ENCODE measurements around the gene FOXD2.
A peak's percentile ranks its signal among the peaks of the same experiment; 100 is the strongest.

Gene FOXD2

GRCh38 chr1:47442842-47443529 lies 5.1 kb downstream of the FOXD2 start:
- Histone ChIP-seq H3K36me3 (ENCODE audit: control insufficient read depth in 1 of 2, insufficient read depth in 2 of 2, low read depth in 1 of 2, low read length in 2 of 2) (no peaks in the 10 kb centered on the region), H3K27me3 (ENCODE audit: control insufficient read depth in 1 of 2, insufficient read depth in 1 of 2, low read length in 2 of 2) (peaks cover 85 to 96% of the 10 kb centered on the region in 2 experiments), H3K23ac (ENCODE audit: low read length in 2 of 2) (no peak overlapping the region), H3K14ac (ENCODE audit: low read length in 2 of 2) (no peak overlapping the region), H3K4ac (ENCODE audit: low read depth in 1 of 2, low read length in 2 of 2) (no peak overlapping the region), H3K27ac (ENCODE audit: low read length, poor library complexity, severe bottlenecking) (no peak overlapping the region), H2BK120ac (ENCODE audit: low read depth, low read length) (no peak overlapping the region), H3K4me3 (ENCODE audit: insufficient read depth in 1 of 2, low read depth in 1 of 2, low read length in 2 of 2) (no peak overlapping the region), H2BK5ac (ENCODE audit: low read depth, low read length, poor library complexity, severe bottlenecking) (no peak overlapping the region), H2AK5ac (ENCODE audit: low read length, severe bottlenecking) (no peak overlapping the region), H4K91ac (ENCODE audit: low read length) (no peak overlapping the region), H2AFZ (ENCODE audit: low read depth, low read length) (no peak overlapping the region), H3K4me1 (ENCODE audit: control insufficient read depth, insufficient read depth, low read depth, low read length) (peaks cover 13% of the 10 kb centered on the region), H3K79me1 (replicated peaks; ENCODE audit: low read length, poor library complexity, severe bottlenecking) (no peaks in the 10 kb centered on the region), H3K4me2 (ENCODE audit: low read length, poor library complexity, severe bottlenecking) (no peak overlapping the region), H2BK15ac (ENCODE audit: low read depth, poor library complexity, severe bottlenecking) (no peak overlapping the region), H3K9ac (ENCODE audit: low read length) (no peak overlapping the region), H4K8ac (ENCODE audit: low read length) (no peak overlapping the region), H3K18ac (ENCODE audit: low read depth in 1 of 2, low read length in 2 of 2) (no peak overlapping the region), H3K9me3 (ENCODE audit: control insufficient read depth, low read length) (no peaks in the 10 kb centered on the region), H2BK12ac (ENCODE audit: low read length in 2 of 2) (no peak overlapping the region)
- WGBS: 28% methylated on average over 6 of the region's 9 CpGs
- DNase-seq: no peak

DNA sequence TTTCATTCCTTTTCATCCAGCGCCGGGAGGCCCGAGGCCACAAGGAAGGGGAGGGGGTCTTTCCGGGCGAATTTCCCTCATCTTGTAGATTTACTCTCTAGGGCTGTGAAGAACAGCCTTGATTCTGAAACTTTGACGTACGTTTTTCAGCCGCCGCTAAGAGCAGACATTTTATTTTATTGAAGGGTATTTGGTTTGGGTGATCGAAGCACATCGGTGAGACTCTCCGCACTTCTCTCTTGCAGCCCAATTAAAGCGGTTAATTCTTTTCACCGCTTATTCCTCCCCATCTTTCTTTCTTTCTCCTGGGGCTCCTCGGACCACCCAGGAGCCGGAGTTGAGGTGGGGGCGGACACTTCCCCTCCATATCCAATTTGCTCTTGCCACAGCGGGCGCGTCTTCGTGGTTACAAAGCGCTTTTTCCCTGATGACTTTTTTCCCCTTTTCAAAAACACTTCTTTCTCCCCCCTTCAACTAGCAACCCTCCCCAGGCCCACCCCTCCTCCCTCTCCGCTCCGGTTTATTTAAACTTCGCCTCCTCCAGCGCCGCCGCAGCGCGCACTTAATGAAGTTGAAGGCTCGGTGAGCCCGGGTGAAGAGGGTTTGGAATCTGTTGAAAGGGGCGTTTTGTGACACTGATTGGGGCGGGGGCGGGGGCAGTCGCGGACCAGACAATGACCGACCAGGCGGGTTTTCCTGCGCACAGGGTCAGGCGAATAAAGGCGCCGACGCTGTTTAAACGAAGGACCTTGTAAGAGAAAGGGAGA lies 5.9 kb downstream of the FOXD2 start:
- H3K18ac ChIP-seq (ENCODE audit: low read depth in 1 of 2, low read length in 2 of 2): no peak overlapping the region
- H3K27ac ChIP-seq (ENCODE audit: low read length, poor library complexity, severe bottlenecking): no peak overlapping the region
- no peak overlapping the region for H3K4me3 ChIP-seq (ENCODE audit: insufficient read depth in 1 of 2, low read depth in 1 of 2, low read length in 2 of 2)
- H3K9me3 ChIP-seq (ENCODE audit: control insufficient read depth, low read length): no peaks in the 10 kb centered on the region
- no peak overlapping the region for H2AK5ac ChIP-seq (ENCODE audit: low read length, severe bottlenecking)
- no peak overlapping the region for H3K4me2 ChIP-seq (ENCODE audit: low read length, poor library complexity, severe bottlenecking)
- H3K27me3 ChIP-seq (ENCODE audit: control insufficient read depth in 1 of 2, insufficient read depth in 1 of 2, low read length in 2 of 2): peaks cover 92 to 100% of the 10 kb centered on the region in 2 experiments
- no peak for DNase-seq
- H3K79me1 ChIP-seq (replicated peaks; ENCODE audit: low read length, poor library complexity, severe bottlenecking): no peaks in the 10 kb centered on the region
- H3K14ac ChIP-seq (ENCODE audit: low read length in 2 of 2): no peak overlapping the region
- 1% methylated on average over 43 of the region's 45 CpGs for WGBS
- no peak overlapping the region for H3K9ac ChIP-seq (ENCODE audit: low read length)
- no peaks in the 10 kb centered on the region for H3K36me3 ChIP-seq (ENCODE audit: control insufficient read depth in 1 of 2, insufficient read depth in 2 of 2, low read depth in 1 of 2, low read length in 2 of 2)
- no peak overlapping the region for H2AFZ ChIP-seq (ENCODE audit: low read depth, low read length)
- H4K8ac ChIP-seq (ENCODE audit: low read length): no peak overlapping the region
- H2BK12ac ChIP-seq (ENCODE audit: low read length in 2 of 2): no peak overlapping the region
- no peak overlapping the region for H2BK15ac ChIP-seq (ENCODE audit: low read depth, poor library complexity, severe bottlenecking)
- peaks cover 9% of the 10 kb centered on the region for H3K4me1 ChIP-seq (ENCODE audit: control insufficient read depth, insufficient read depth, low read depth, low read length)
- H2BK5ac ChIP-seq (ENCODE audit: low read depth, low read length, poor library complexity, severe bottlenecking): no peak overlapping the region
- no peak overlapping the region for H4K91ac ChIP-seq (ENCODE audit: low read length)
- H3K4ac ChIP-seq (ENCODE audit: low read depth in 1 of 2, low read length in 2 of 2): no peak overlapping the region
- no peak overlapping the region for H2BK120ac ChIP-seq (ENCODE audit: low read depth, low read length)
- no peak overlapping the region for H3K23ac ChIP-seq (ENCODE audit: low read length in 2 of 2)

GRCh38 chr1:47444297-47444561 lies 6.4 kb downstream of the FOXD2 start:
- H3K18ac ChIP-seq (ENCODE audit: low read depth in 1 of 2, low read length in 2 of 2): no peak overlapping the region
- H3K27ac ChIP-seq (ENCODE audit: low read length, poor library complexity, severe bottlenecking): no peak overlapping the region
- H2AK5ac ChIP-seq (ENCODE audit: low read length, severe bottlenecking): no peak overlapping the region
- no peak for DNase-seq
- no peak overlapping the region for H2AFZ ChIP-seq (ENCODE audit: low read depth, low read length)
- peaks cover 7% of the 10 kb centered on the region for H3K4me1 ChIP-seq (ENCODE audit: control insufficient read depth, insufficient read depth, low read depth, low read length)
- no peak overlapping the region for H3K4me3 ChIP-seq (ENCODE audit: insufficient read depth in 1 of 2, low read depth in 1 of 2, low read length in 2 of 2)
- no peak overlapping the region for H3K4me2 ChIP-seq (ENCODE audit: low read length, poor library complexity, severe bottlenecking)
- H2BK15ac ChIP-seq (ENCODE audit: low read depth, poor library complexity, severe bottlenecking): no peak overlapping the region
- no peak overlapping the region for H4K91ac ChIP-seq (ENCODE audit: low read length)
- no peak overlapping the region for H4K8ac ChIP-seq (ENCODE audit: low read length)
- no peak overlapping the region for H2BK5ac ChIP-seq (ENCODE audit: low read depth, low read length, poor library complexity, severe bottlenecking)
- H3K14ac ChIP-seq (ENCODE audit: low read length in 2 of 2): no peak overlapping the region
- under 1% methylated on average over 15 of the region's 15 CpGs for WGBS
- H3K27me3 ChIP-seq (ENCODE audit: control insufficient read depth in 1 of 2, insufficient read depth in 1 of 2, low read length in 2 of 2): peaks cover 97 to 100% of the 10 kb centered on the region in 2 experiments
- no peaks in the 10 kb centered on the region for H3K9me3 ChIP-seq (ENCODE audit: control insufficient read depth, low read length)
- no peaks in the 10 kb centered on the region for H3K79me1 ChIP-seq (replicated peaks; ENCODE audit: low read length, poor library complexity, severe bottlenecking)
- no peak overlapping the region for H2BK120ac ChIP-seq (ENCODE audit: low read depth, low read length)
- H3K23ac ChIP-seq (ENCODE audit: low read length in 2 of 2): no peak overlapping the region
- no peak overlapping the region for H3K4ac ChIP-seq (ENCODE audit: low read depth in 1 of 2, low read length in 2 of 2)
- H3K9ac ChIP-seq (ENCODE audit: low read length): no peak overlapping the region
- H3K36me3 ChIP-seq (ENCODE audit: control insufficient read depth in 1 of 2, insufficient read depth in 2 of 2, low read depth in 1 of 2, low read length in 2 of 2): no peaks in the 10 kb centered on the region
- no peak overlapping the region for H2BK12ac ChIP-seq (ENCODE audit: low read length in 2 of 2)

- peak overlapping the region; percentile 37 for H3K4me2 ChIP-seq (ENCODE audit: low read length, poor library complexity, severe bottlenecking)
- peak; percentile 17 for DNase-seq
Observed at GRCh38 chr1:47444562-47445465, 7.0 kb downstream of the FOXD2 start.

More at GRCh38 chr1:47444562-47445465, 7.0 kb downstream of the FOXD2 start:
- Histone ChIP-seq H3K79me1 (replicated peaks; ENCODE audit: low read length, poor library complexity, severe bottlenecking) (no peaks in the 10 kb centered on the region), H2AK5ac (ENCODE audit: low read length, severe bottlenecking) (no peak overlapping the region), H2BK120ac (ENCODE audit: low read depth, low read length) (no peak overlapping the region), H2AFZ (ENCODE audit: low read depth, low read length) (no peak overlapping the region), H3K23ac (ENCODE audit: low read length in 2 of 2) (no peak overlapping the region), H3K27ac (ENCODE audit: low read length, poor library complexity, severe bottlenecking) (no peak overlapping the region), H3K4me1 (ENCODE audit: control insufficient read depth, insufficient read depth, low read depth, low read length) (peaks cover 6% of the 10 kb centered on the region), H3K4me3 (ENCODE audit: insufficient read depth in 1 of 2, low read depth in 1 of 2, low read length in 2 of 2) (peak overlapping the region; percentile 8 to 24), H3K18ac (ENCODE audit: low read depth in 1 of 2, low read length in 2 of 2) (no peak overlapping the region), H3K9me3 (ENCODE audit: control insufficient read depth, low read length) (no peaks in the 10 kb centered on the region), H4K91ac (ENCODE audit: low read length) (no peak overlapping the region), H3K14ac (ENCODE audit: low read length in 2 of 2) (no peak overlapping the region), H3K27me3 (ENCODE audit: control insufficient read depth in 1 of 2, insufficient read depth in 1 of 2, low read length in 2 of 2) (peaks cover 97 to 100% of the 10 kb centered on the region in 2 experiments), H4K8ac (ENCODE audit: low read length) (no peak overlapping the region), H3K36me3 (ENCODE audit: control insufficient read depth in 1 of 2, insufficient read depth in 2 of 2, low read depth in 1 of 2, low read length in 2 of 2) (no peaks in the 10 kb centered on the region), H2BK15ac (ENCODE audit: low read depth, poor library complexity, severe bottlenecking) (no peak overlapping the region), H3K9ac (ENCODE audit: low read length) (no peak overlapping the region), H2BK12ac (ENCODE audit: low read length in 2 of 2) (no peak overlapping the region), H3K4ac (ENCODE audit: low read depth in 1 of 2, low read length in 2 of 2) (no peak overlapping the region), H2BK5ac (ENCODE audit: low read depth, low read length, poor library complexity, severe bottlenecking) (no peak overlapping the region)
- 1% methylated on average over 68 of the region's 73 CpGs for WGBS
